Glutamatergic neuron (in vitro differentiated cells): ENCODE results near the gene PIK3R5. TPM values are rescaled to one million over a fixed set of nuclear protein-coding genes. Genes with fewer than 3 reads are reported as not detected.

ENCODE experiments used
- DNase-seq: peaks from one replicate; pipeline ENCODE4 v3.0.0; 2022
- H3K27ac Mint-ChIP-seq: one replicate; pipeline ENCODE4 v1.8.0; 2020; ENCODE audit warnings: mild to moderate bottlenecking, mixed read lengths, inconsistent platforms; ENCODE audit not compliant: unreplicated experiment
- H3K27me3 Mint-ChIP-seq: one replicate; pipeline ENCODE4 v1.8.0; 2020; ENCODE audit warnings: mild to moderate bottlenecking, moderate library complexity, mixed read lengths, inconsistent platforms; ENCODE audit not compliant: unreplicated experiment
- H3K36me3 Mint-ChIP-seq: one replicate; pipeline ENCODE4 v1.8.0; 2020; ENCODE audit warnings: mild to moderate bottlenecking, mixed read lengths, inconsistent platforms; ENCODE audit not compliant: unreplicated experiment
- H3K4me1 Mint-ChIP-seq: one replicate; pipeline ENCODE4 v1.8.0; 2020; ENCODE audit warnings: mild to moderate bottlenecking, low read depth, mixed read lengths, inconsistent platforms; ENCODE audit not compliant: unreplicated experiment
- H3K4me3 Mint-ChIP-seq: one replicate; pipeline ENCODE4 v1.8.0; 2020; ENCODE audit warnings: mild to moderate bottlenecking, mixed read lengths, inconsistent platforms; ENCODE audit not compliant: unreplicated experiment
- H3K9me3 Mint-ChIP-seq: one replicate; pipeline ENCODE4 v1.8.0; 2020; ENCODE audit warnings: mild to moderate bottlenecking, moderate library complexity, mixed read lengths, inconsistent platforms; ENCODE audit not compliant: unreplicated experiment
- CTCF ChIP-seq: fragments of 200-600 bp; sonication (generic); IDR thresholded peaks from one replicate; pipeline ENCODE4 v1.5.0; 2021; ENCODE audit not compliant: partially characterized antibody, unreplicated experiment
- total RNA-seq: library from RNA; stranded (reverse); fragmentation: NEBNext Ultra II Directional; extraction: Animal tissue kit (Norgen Biotek cat#: 25700); gene quantifications from one replicate; pipeline ENCODE4 v1.2.1, GENCODE V29; 2021; ENCODE audit not compliant: unreplicated experiment

The PIK3R5 gene
- total RNA-seq, 1 donor from 2014 or later, result not detected

DNA sequence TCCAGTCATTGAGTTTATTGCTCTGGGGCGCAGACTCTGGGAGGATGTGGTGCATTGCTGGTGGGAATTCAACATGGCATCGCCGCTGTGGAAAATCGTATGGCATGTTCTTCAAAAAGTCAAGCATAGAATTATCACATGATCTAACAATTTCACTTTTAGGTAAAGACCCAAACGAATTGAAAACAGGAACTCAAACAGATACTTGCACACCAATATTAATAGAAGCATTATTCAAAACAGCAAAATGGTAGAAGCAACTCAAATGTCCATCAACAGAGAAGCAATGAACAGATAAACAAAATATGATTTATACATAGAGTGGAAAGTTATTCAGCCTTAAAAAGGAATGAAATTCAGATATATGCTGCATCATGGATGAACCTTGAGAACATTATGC lies 113.9 kb downstream of the PIK3R5 start:
- Mint-ChIP-seq H3K27me3 (no peaks in the 10 kb centered on the region), H3K27ac (no peak overlapping the region), H3K4me1 (no peaks in the 10 kb centered on the region), H3K4me3 (no peak overlapping the region), H3K9me3 (no peaks in the 10 kb centered on the region), H3K36me3 (no peaks in the 10 kb centered on the region)
- TF ChIP-seq CTCF, result no peak
- DNase-seq, result no peak

GRCh38 chr17:8849311-8850041 lies 116.0 kb downstream of the PIK3R5 start:
- TF ChIP-seq CTCF, result no peak
- Mint-ChIP-seq H3K27ac (no peak overlapping the region), H3K4me1 (no peaks in the 10 kb centered on the region), H3K9me3 (no peaks in the 10 kb centered on the region), H3K4me3 (no peak overlapping the region), H3K27me3 (no peaks in the 10 kb centered on the region), H3K36me3 (no peaks in the 10 kb centered on the region)
- DNase-seq, result no peak

DNA sequence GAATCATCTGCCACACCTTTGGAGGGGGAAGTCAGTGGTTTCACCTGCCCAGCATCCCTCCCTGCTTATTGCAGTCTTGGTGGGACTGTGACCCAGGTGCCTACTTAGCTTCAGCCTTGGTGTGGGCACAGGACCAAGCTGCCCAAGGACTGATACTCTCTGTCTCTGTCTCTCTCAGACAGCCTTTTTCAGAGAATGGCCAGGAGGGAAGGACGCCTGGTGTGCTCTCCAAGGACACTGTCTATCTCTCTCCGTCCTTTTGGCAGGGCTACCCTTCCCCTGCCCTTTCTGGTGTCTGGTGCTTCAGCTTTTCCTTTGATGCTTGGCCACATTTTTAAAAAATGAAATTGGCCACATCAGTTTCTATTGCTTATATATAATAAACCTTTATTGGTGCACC lies 117.6 kb downstream of the PIK3R5 start:
- no peaks in the 10 kb centered on the region for H3K4me1 Mint-ChIP-seq
- DNase-seq, result no peak
- H3K4me3 Mint-ChIP-seq, result no peak overlapping the region
- H3K27me3 Mint-ChIP-seq, result no peaks in the 10 kb centered on the region
- TF ChIP-seq CTCF, result no peak
- no peak overlapping the region for H3K27ac Mint-ChIP-seq
- H3K36me3 Mint-ChIP-seq, result peaks cover 5% of the 10 kb centered on the region
- no peaks in the 10 kb centered on the region for H3K9me3 Mint-ChIP-seq

DNA sequence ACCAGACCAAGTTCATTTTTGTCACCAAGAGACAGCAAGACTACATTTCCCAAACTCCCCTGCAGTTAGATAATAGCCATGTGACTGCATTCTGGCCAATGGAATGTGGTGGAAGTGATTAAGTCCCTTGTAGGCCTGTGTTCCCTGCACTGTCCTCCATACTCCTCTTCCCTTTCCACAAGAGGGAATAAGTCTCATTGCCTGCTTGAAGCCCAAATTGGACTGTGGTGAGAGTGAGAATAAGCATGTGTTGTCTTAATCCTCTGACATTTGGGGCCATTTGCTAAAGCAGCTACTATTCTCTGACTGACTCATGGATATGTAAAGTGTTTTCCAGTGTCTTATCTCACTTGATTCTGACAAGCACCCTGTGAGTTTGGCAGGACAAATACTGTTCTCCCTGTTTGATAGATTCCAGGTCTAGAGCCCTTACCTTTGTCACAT lies 118.7 kb downstream of the PIK3R5 start:
- Mint-ChIP-seq H3K4me1 (no peaks in the 10 kb centered on the region), H3K27ac (no peak overlapping the region), H3K27me3 (no peaks in the 10 kb centered on the region), H3K9me3 (no peaks in the 10 kb centered on the region), H3K4me3 (no peak overlapping the region), H3K36me3 (peaks cover 5% of the 10 kb centered on the region)
- no peak for DNase-seq
- no peak for TF ChIP-seq CTCF

DNA sequence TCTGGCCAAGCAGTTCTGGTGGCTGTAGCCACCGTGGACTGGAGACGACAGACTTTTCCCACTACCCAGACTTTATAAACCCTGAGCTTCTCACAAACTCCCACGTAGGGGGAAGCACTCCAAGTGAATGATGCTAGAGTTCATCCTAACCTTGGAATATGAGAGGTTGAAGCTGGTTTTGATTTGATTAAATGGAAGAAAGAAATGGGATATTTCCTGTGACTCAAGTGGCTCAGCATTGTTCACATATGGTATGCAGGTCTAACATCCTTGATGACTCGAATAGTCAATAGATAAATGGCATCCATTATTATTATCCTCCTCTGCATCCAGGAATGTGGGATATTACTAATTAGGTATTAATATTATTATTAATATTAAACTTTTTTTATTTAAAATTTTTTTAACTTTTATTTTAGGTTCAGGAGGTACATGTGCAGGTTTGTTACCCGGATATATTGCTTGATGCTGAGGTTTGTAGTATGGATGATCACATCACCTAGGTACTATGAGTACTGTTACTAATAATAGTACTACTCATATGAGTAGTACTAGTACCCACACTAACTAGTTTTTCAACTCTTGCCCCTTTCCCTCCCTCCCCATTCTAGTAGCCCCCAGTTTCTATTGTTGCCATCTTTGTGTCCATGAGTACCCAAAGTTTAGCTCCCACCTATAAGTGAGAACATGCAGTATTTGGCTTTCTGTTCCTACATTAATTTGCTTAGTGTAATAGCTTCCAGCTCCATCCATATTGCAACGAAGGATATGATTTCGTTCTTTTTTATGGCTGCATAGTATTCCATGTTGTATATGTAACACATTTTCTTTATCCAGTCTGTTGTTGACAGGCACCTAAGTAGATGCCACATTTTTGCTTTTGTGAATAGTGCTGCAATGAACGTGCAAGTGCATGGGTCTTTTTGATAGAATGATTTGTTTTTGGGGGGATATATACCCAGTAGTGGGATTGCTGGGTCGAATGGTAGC lies 121.0 kb downstream of the PIK3R5 start:
- Mint-ChIP-seq H3K36me3 (peaks cover 5% of the 10 kb centered on the region), H3K9me3 (no peaks in the 10 kb centered on the region), H3K27ac (no peak overlapping the region), H3K27me3 (peaks cover 2% of the 10 kb centered on the region), H3K4me1 (no peaks in the 10 kb centered on the region), H3K4me3 (no peak overlapping the region)
- TF ChIP-seq CTCF, result no peak
- no peak for DNase-seq
